K562 (cell line): ENCODE data around the gene PLEKHG4B. TPM values are rescaled to one million over a fixed set of nuclear protein-coding genes. Genes with fewer than 3 reads are reported as not detected.
A peak's percentile ranks its signal among the peaks of the same experiment; 100 is the strongest.

Source experiments
- ATAC-seq: fragments of 200-7000 bp; cut with Tn5 transposase; 3 replicates; pipeline ENCODE4 v1.9.1; 2020; ENCODE audit warnings: moderate library complexity
- BruUV-seq: library from RNA; stranded (reverse); fragments of 400-500 nt; replicated peaks from 2 replicates; lab custom pipeline; 2021; lab: Mats Ljungman, UMichigan
- CTCF ChIA-PET: fragments of 300-600 bp; formaldehyde crosslinking; extraction: SDS; loops from one replicate; lab custom pipeline; 2021; ENCODE audit warnings: low intra/inter-chr PET ratio; lab: Yijun Ruan, JAX
- POLR2A ChIA-PET: fragments of 300-600, 350-650 bp; sonication (Branson Sonifier 250); formaldehyde crosslinking; extraction: SDS; loops from one replicate; lab custom pipeline; 2021; ENCODE audit warnings: antibody characterized with exemption, inconsistent platforms; lab: Yijun Ruan, JAX
- DNase-seq, 4 experiments: peaks; one replicate each; pipeline versions ENCODE4 v3.0.0 to v3.0.0-alpha.2; 2011 to 2018; ENCODE audit warnings: low spot score in 3 of 4, mixed read lengths in 3 of 4; ENCODE audit errors: extremely low read depth in 1 of 4
- FAIRE-seq: peaks from 2 replicates; lab custom pipeline; 2011; peaks lifted over from hg19 to GRCh38; lab: Jason Lieb, UNC
- H2AFZ ChIP-seq: 2 replicates; pipeline ENCODE4 v1.6.0; 2011; ENCODE audit warnings: low read depth, low read length, control low read depth, inconsistent platforms
- H3K27ac ChIP-seq: fragments of 200-600 bp; 3 replicates; pipeline ENCODE4 v1.8.0; 2011; ENCODE audit warnings: low read depth, mild to moderate bottlenecking, control low read depth, inconsistent platforms, low read length, moderate library complexity, mixed read lengths; ENCODE audit errors: extremely low read depth
- H3K27me3 ChIP-seq, 2 experiments: fragments of 300-600 bp in 1 of 2; 2 replicates in 1 of 2; 3 replicates in 1 of 2; pipeline versions ENCODE4 v1.6.0 to v1.8.0; 2011; ENCODE audit warnings: inconsistent platforms in 2 of 2, low read length in 2 of 2, mild to moderate bottlenecking in 1 of 2, mixed read lengths in 1 of 2, moderate library complexity in 1 of 2; ENCODE audit not compliant: control insufficient read depth in 2 of 2, insufficient read depth in 2 of 2
- H3K36me3 ChIP-seq: fragments of 300-600 bp; 3 replicates; pipeline ENCODE4 v1.8.0; 2011; ENCODE audit warnings: mild to moderate bottlenecking, low read length, inconsistent platforms; ENCODE audit not compliant: control insufficient read depth, insufficient read depth
- H3K4me1 ChIP-seq, 2 experiments: fragments of 200-600 bp in 1 of 2; replicated peaks in 1 of 2; 2 replicates in 1 of 2; 3 replicates in 1 of 2; pipeline versions ENCODE4 v1.5.1 to v1.8.0; 2011; ENCODE audit warnings: inconsistent platforms in 2 of 2, low read length in 2 of 2, mild to moderate bottlenecking in 1 of 2, mixed read lengths in 1 of 2, moderate library complexity in 1 of 2; ENCODE audit not compliant: control insufficient read depth in 2 of 2, insufficient read depth in 2 of 2
- H3K4me2 ChIP-seq: 2 replicates; pipeline ENCODE4 v1.6.1; 2011; ENCODE audit warnings: low read length, control low read depth, inconsistent platforms, mixed read lengths; ENCODE audit not compliant: insufficient read depth
- H3K4me3 ChIP-seq: fragments of 200-600 bp; sonication (generic), shearing (Covaris generic); 2 replicates; pipeline ENCODE4 v1.5.1; 2016; ENCODE audit warnings: control low read depth, inconsistent platforms
- H3K79me2 ChIP-seq: fragments of 200-600 bp; 3 replicates; pipeline ENCODE4 v1.8.0; 2011; ENCODE audit warnings: low read length, inconsistent platforms; ENCODE audit not compliant: control insufficient read depth, insufficient read depth
- H3K9ac ChIP-seq, 2 experiments: 2 replicates each; pipeline versions ENCODE4 v1.6.0 to v1.6.1; 2011; ENCODE audit warnings: low read depth in 2 of 2, low read length in 2 of 2, control low read depth in 1 of 2, inconsistent platforms in 1 of 2, mild to moderate bottlenecking in 1 of 2, mixed read lengths in 1 of 2; ENCODE audit not compliant: insufficient read depth in 1 of 2
- H3K9me1 ChIP-seq: one replicate; pipeline ENCODE4 v1.6.0; 2011; ENCODE audit warnings: inconsistent platforms, mild to moderate bottlenecking, low read length, moderate library complexity; ENCODE audit not compliant: control insufficient read depth, insufficient read depth
- H3K9me3 ChIP-seq: replicated peaks from 2 replicates; pipeline ENCODE4 v1.5.1; 2011; ENCODE audit warnings: low read depth, low read length, inconsistent platforms; ENCODE audit not compliant: control insufficient read depth, insufficient read depth
- H4K20me1 ChIP-seq: replicated peaks from 2 replicates; pipeline ENCODE4 v1.6.1; 2011; ENCODE audit warnings: low read length, inconsistent platforms, mixed read lengths; ENCODE audit not compliant: control insufficient read depth, insufficient read depth
- CCNT2 ChIP-seq: IDR thresholded peaks from 2 replicates; pipeline ENCODE4 v1.6.1; 2011; ENCODE audit warnings: borderline replicate concordance, low read depth, mild to moderate bottlenecking, moderate library complexity, mixed read lengths, low read length; ENCODE audit not compliant: insufficient read length; ENCODE audit errors: extremely low read depth
- DNMT1 ChIP-seq: fragments of 450-650 bp; IDR thresholded peaks from 2 replicates; pipeline ENCODE4 v1.6.1; 2016; ENCODE audit warnings: antibody characterized with exemption, mild to moderate bottlenecking
- LARP7 ChIP-seq: fragments of 450-650 bp; IDR thresholded peaks from 2 replicates; pipeline ENCODE4 v1.6.1; 2016
- TAL1 ChIP-seq: fragments of 450-650 bp; IDR thresholded peaks from 2 replicates; pipeline ENCODE4 v1.6.1; 2016; ENCODE audit warnings: mild to moderate bottlenecking
- ZNF316 ChIP-seq: fragments of 450-650 bp; IDR thresholded peaks from 2 replicates; pipeline ENCODE4 v1.6.1; 2016
- WGBS: fragments of 100-300 bp; shearing (Covaris generic); methylation state at CpG from one replicate; pipeline ENCODE4 v1.1.6; 2016; ENCODE audit warnings: low coverage, mixed read lengths; ENCODE audit not compliant: insufficient coverage; ENCODE audit errors: missing lambda C conversion rate; 5-methylcytosine and 5-hydroxymethylcytosine counted together
- in situ Hi-C: fragments of 300-500 bp; cut with MboI; formaldehyde crosslinking; loops from 4 replicates; pipeline ENCODE4 v1.15.0; 2018; ENCODE audit warnings: inconsistent platforms, mixed read lengths
- intact Hi-C: fragments of 100-400 bp; cut with micrococcal nuclease; formaldehyde crosslinking; loops from 2 replicates; pipeline ENCODE4 v1.14.2; 2022
- polyA plus RNA-seq, 8 experiments: library from polyadenylated mRNA; depleted of rRNA in 4 of 8; stranded (reverse) in 5 of 8; unstranded in 3 of 8; fragments of >200 nt; fragmentation: Nextera tagmentation in 2 of 8; fragmentation: Illumina TruSeq in 1 of 8; extraction: Ambion mirVana in 2 of 8; extraction: Trizol in 1 of 8; gene quantifications; 2 replicates each; pipeline versions ENCODE4 v1.2.1 to v1.2.3, GENCODE V29; 2011 to 2014; ENCODE audit warnings: inconsistent platforms in 1 of 8, missing spikeins in 1 of 8
- total RNA-seq, 7 experiments: library from RNA; depleted of rRNA in 6 of 7; stranded (reverse); fragments of >200 nt in 6 of 7; fragmentation: Illumina TruSeq in 2 of 7; extraction: Trizol in 2 of 7; gene quantifications; 2 replicates each; pipeline versions ENCODE4 v1.2.1 to v1.2.3, GENCODE V29; 2011 to 2021; ENCODE audit warnings: low replicate concordance in 1 of 7

The PLEKHG4B gene
- total and polyA plus RNA-seq, 9 of the 15 experiments (the other 6 are each of a cell fraction or from before 2014, with no cell fraction given) = 0.02 TPM; not detected in 8

- H3K27me3 ChIP-seq = peaks cover 18 to 52% of the 10 kb centered on the region in 2 experiments; a peak in 4 of 5 replicates
- H4K20me1 ChIP-seq = peaks cover 11% of the 10 kb centered on the region
- no TSS peak for BruUV-seq
- no peak overlapping the region for H3K9ac ChIP-seq
- no peaks in the 10 kb centered on the region for H3K36me3 ChIP-seq
- in situ Hi-C loops (no loop called here), intact Hi-C loops (no loop called here)
- no peak for FAIRE-seq
- ChIA-PET POLR2A (no interaction called here), CTCF (no interaction called here)
- no peak overlapping the region for H3K27ac ChIP-seq
- DNase-seq = no peak
- no peak overlapping the region for H3K4me2 ChIP-seq
- no peak overlapping the region for H3K4me3 ChIP-seq
- no peak for ATAC-seq
- H2AFZ ChIP-seq = no peak overlapping the region
- TF ChIP-seq LARP7 (no peak), TAL1 (no peak), DNMT1 (no peak), ZNF316 (no peak)
- TF ChIP-seq, all 486 proteins: peak for 0
- 0% methylated on average over 3 of the region's 13 CpGs for WGBS
- no peaks in the 10 kb centered on the region for H3K4me1 ChIP-seq
- H3K9me3 ChIP-seq = no peaks in the 10 kb centered on the region
- H3K9me1 ChIP-seq = no peaks in the 10 kb centered on the region
- H3K79me2 ChIP-seq = no peaks in the 10 kb centered on the region
Observed at GRCh38 chr5:83029-83428, 8.9 kb upstream of the PLEKHG4B start.

- no peak for FAIRE-seq
- no peak overlapping the region for H3K4me2 ChIP-seq
- ChIA-PET POLR2A (no interaction called here), CTCF (no interaction called here)
- no TSS peak for BruUV-seq
- H3K4me3 ChIP-seq = no peak overlapping the region
- H4K20me1 ChIP-seq = peaks cover 6% of the 10 kb centered on the region
- DNase-seq = peak in 1 of 4 experiments; percentile 3
- WGBS = 2% methylated on average over 15 of the region's 22 CpGs
- in situ Hi-C loops (no loop called here), intact Hi-C loops (no loop called here)
- H3K36me3 ChIP-seq = no peaks in the 10 kb centered on the region
- no peak overlapping the region for H3K9ac ChIP-seq
- no peak overlapping the region for H3K27ac ChIP-seq
- H3K27me3 ChIP-seq = peaks cover 33 to 45% of the 10 kb centered on the region in 2 experiments
- no peak for TF ChIP-seq CCNT2
- no peak overlapping the region for H2AFZ ChIP-seq
- H3K9me1 ChIP-seq = no peaks in the 10 kb centered on the region
- ATAC-seq = peak; percentile 44
- no peaks in the 10 kb centered on the region for H3K9me3 ChIP-seq
- no peaks in the 10 kb centered on the region for H3K79me2 ChIP-seq
- H3K4me1 ChIP-seq = no peaks in the 10 kb centered on the region
Observed at GRCh38 chr5:85334-85995, 6.5 kb upstream of the PLEKHG4B start.
